Neural cell (in vitro differentiated cells): ENCODE data around the gene PCP4. TPM values are rescaled to one million over a fixed set of nuclear protein-coding genes. Genes with fewer than 3 reads are reported as not detected.

Source experiments
- H2AFZ ChIP-seq: fragments of 200-600, 300-800 bp; sonication (generic), shearing (Covaris generic); 2 replicates; pipeline ENCODE4 v1.6.0; 2014; ENCODE audit warnings: low read depth, mild to moderate bottlenecking, antibody characterized with exemption, low read length, moderate library complexity
- H3F3A ChIP-seq: fragments of 200-600 bp; shearing (Covaris generic); 2 replicates; pipeline ENCODE4 v1.6.1; 2016; ENCODE audit warnings: mild to moderate bottlenecking, moderate library complexity, mixed read lengths, antibody characterized with exemption, low read length; ENCODE audit not compliant: insufficient read depth, poor library complexity, severe bottlenecking
- H3K27ac ChIP-seq: fragments of 200-600, 300-800 bp; sonication (generic), shearing (Covaris generic); 2 replicates; pipeline ENCODE4 v1.5.1; 2014; ENCODE audit warnings: mild to moderate bottlenecking, low read length, moderate library complexity
- H3K27me3 ChIP-seq: fragments of 300-800, 200-600 bp; sonication (generic), shearing (Covaris generic); 2 replicates; pipeline ENCODE4 v1.6.0; 2014; ENCODE audit warnings: mild to moderate bottlenecking, low read depth, low read length, moderate library complexity; ENCODE audit not compliant: insufficient read depth
- H3K36me3 ChIP-seq: fragments of 300-800, 200-600 bp; sonication (generic), shearing (Covaris generic); 2 replicates; pipeline ENCODE4 v1.5.1; 2014; ENCODE audit warnings: mild to moderate bottlenecking, antibody characterized with exemption, low read length, moderate library complexity; ENCODE audit not compliant: insufficient read depth
- H3K4me2 ChIP-seq: fragments of 300-800, 200-600 bp; sonication (generic), shearing (Covaris generic); 2 replicates; pipeline ENCODE4 v1.6.0; 2014; ENCODE audit warnings: mild to moderate bottlenecking, low read length
- H3K4me3 ChIP-seq: fragments of 300-800, 200-600 bp; sonication (generic), shearing (Covaris generic); 2 replicates; pipeline ENCODE4 v1.5.1; 2014; ENCODE audit warnings: mild to moderate bottlenecking, low read length, moderate library complexity
- H3K79me2 ChIP-seq: fragments of 200-600 bp; shearing (Covaris generic); replicated peaks from 2 replicates; pipeline ENCODE4 v1.6.0; 2014; ENCODE audit warnings: mild to moderate bottlenecking, low read length, moderate library complexity; ENCODE audit not compliant: insufficient read depth
- H3K9ac ChIP-seq: fragments of 300-800, 200-600 bp; sonication (generic), shearing (Covaris generic); 2 replicates; pipeline ENCODE4 v1.6.1; 2016; ENCODE audit warnings: mild to moderate bottlenecking, low read length, mixed read lengths
- H3K9me2 ChIP-seq: fragments of 200-600 bp; shearing (Covaris generic); 2 replicates; pipeline ENCODE4 v1.6.1; 2016; ENCODE audit warnings: mild to moderate bottlenecking, low read length, mixed read lengths; ENCODE audit not compliant: insufficient read depth
- H3K9me3 ChIP-seq: fragments of 200-600, 300-800 bp; sonication (generic), shearing (Covaris generic); 2 replicates; pipeline ENCODE4 v1.6.1; 2016; ENCODE audit warnings: mild to moderate bottlenecking, mixed run types, low read length, moderate library complexity, mixed read lengths
- H4K20me1 ChIP-seq: fragments of 200-600 bp; shearing (Covaris generic); 2 replicates; pipeline ENCODE4 v1.6.1; 2016; ENCODE audit warnings: mild to moderate bottlenecking, mixed run types; ENCODE audit not compliant: insufficient read depth
- CTCF ChIP-seq: fragments of 450-650 bp; IDR thresholded peaks from 2 replicates; pipeline ENCODE4 v1.5.1; 2014; ENCODE audit warnings: antibody characterized with exemption, mild to moderate bottlenecking, moderate library complexity; ENCODE audit not compliant: poor library complexity, severe bottlenecking
- EP300 ChIP-seq: fragments of 450-650 bp; conservative IDR thresholded peaks from 2 replicates; pipeline ENCODE4 v1.6.1; 2014; ENCODE audit warnings: antibody characterized with exemption, mild to moderate bottlenecking, moderate library complexity; ENCODE audit not compliant: poor library complexity, severe bottlenecking
- EZH2 ChIP-seq: fragments of 200-600, 300-800 bp; shearing (Covaris generic), sonication (generic); IDR thresholded peaks from 2 replicates; pipeline ENCODE4 v1.6.1; 2014; ENCODE audit warnings: antibody characterized with exemption, low read length, borderline replicate concordance, mild to moderate bottlenecking; ENCODE audit not compliant: insufficient read depth, poor library complexity, severe bottlenecking
- MXI1 ChIP-seq: fragments of 450-650 bp; conservative IDR thresholded peaks from 2 replicates; pipeline ENCODE4 v1.6.1; 2014; ENCODE audit warnings: antibody characterized with exemption, mild to moderate bottlenecking; ENCODE audit not compliant: poor library complexity, severe bottlenecking
- POLR2AphosphoS5 ChIP-seq: IDR thresholded peaks from 2 replicates; pipeline ENCODE4 v1.6.1; 2012
- RAD21 ChIP-seq: fragments of 450-650 bp; conservative IDR thresholded peaks from 2 replicates; pipeline ENCODE4 v1.6.1; 2014; ENCODE audit warnings: antibody characterized with exemption, mild to moderate bottlenecking, moderate library complexity
- REST ChIP-seq: IDR thresholded peaks from 2 replicates; pipeline ENCODE4 v1.6.1; 2012; ENCODE audit warnings: borderline replicate concordance
- SMC3 ChIP-seq: fragments of 450-650 bp; conservative IDR thresholded peaks from 2 replicates; pipeline ENCODE4 v1.6.1; 2014; ENCODE audit warnings: antibody characterized with exemption, mild to moderate bottlenecking, moderate library complexity; ENCODE audit not compliant: poor library complexity
- TAF1 ChIP-seq: IDR thresholded peaks from 2 replicates; pipeline ENCODE4 v1.6.1; 2012; ENCODE audit warnings: low read depth
- polyA plus RNA-seq: library from polyadenylated mRNA; depleted of rRNA; stranded (reverse); fragments of >200 nt; gene quantifications from 2 replicates; pipeline ENCODE4 v1.2.3, GENCODE V29; 2014

Gene PCP4
- polyA plus RNA-seq, 1 donor from 2014 or later = 10.1 TPM

- Histone ChIP-seq H3K4me2 (no peak overlapping the region), H3K79me2 (no peaks in the 10 kb centered on the region)
These were observed 105.2 kb downstream of the PCP4 start for GRCh38 chr21:39972471-39972870.

GRCh38 chr21:39972976-39973770 lies 105.9 kb downstream of the PCP4 start:
- TF ChIP-seq MXI1 = no peak
- no peak for TF ChIP-seq POLR2AphosphoS5
- TF ChIP-seq CTCF = no peak
- no peak for TF ChIP-seq REST
- TF ChIP-seq EP300 = no peak
- TF ChIP-seq TAF1 = no peak
- no peak for TF ChIP-seq RAD21
- TF ChIP-seq EZH2 = no peak
- no peak for TF ChIP-seq SMC3
- Histone ChIP-seq H3K9ac (no peak overlapping the region), H3K79me2 (no peaks in the 10 kb centered on the region), H3K27ac (no peak overlapping the region), H3K4me2 (no peak overlapping the region), H4K20me1 (no peaks in the 10 kb centered on the region), H3F3A (no peaks in the 10 kb centered on the region), H2AFZ (no peak overlapping the region), H3K4me3 (no peak overlapping the region), H3K9me2 (no peaks in the 10 kb centered on the region), H3K27me3 (no peaks in the 10 kb centered on the region), H3K9me3 (peaks cover 3% of the 10 kb centered on the region), H3K36me3 (no peaks in the 10 kb centered on the region)

More at GRCh38 chr21:39972471-39972870, 105.2 kb downstream of the PCP4 start:
- TF ChIP-seq RAD21 (no peak), TAF1 (no peak), EP300 (no peak), REST (no peak), POLR2AphosphoS5 (no peak), SMC3 (no peak)
- Histone ChIP-seq H3K9me2 (no peaks in the 10 kb centered on the region), H3K4me3 (no peak overlapping the region), H3K27me3 (no peaks in the 10 kb centered on the region), H3K36me3 (no peaks in the 10 kb centered on the region), H4K20me1 (no peaks in the 10 kb centered on the region), H3K9me3 (peaks cover 3% of the 10 kb centered on the region), H3K27ac (no peak overlapping the region), H3K9ac (no peak overlapping the region), H2AFZ (no peak overlapping the region), H3F3A (no peaks in the 10 kb centered on the region)
